Nephron (organoid): ENCODE measurements around the gene ZNF641.

Experiments used
- H3K27ac Mint-ChIP-seq, 3 experiments: 2 replicates each; pipeline ENCODE4 v1.8.0; 2020; ENCODE audit warnings: mixed read lengths in 3 of 3, mild to moderate bottlenecking in 2 of 3, moderate library complexity in 1 of 3
- H3K27me3 Mint-ChIP-seq: 2 replicates; pipeline ENCODE4 v1.8.0; 2021; ENCODE audit warnings: low read depth, mild to moderate bottlenecking, moderate library complexity, mixed read lengths
- H3K36me3 Mint-ChIP-seq: 2 replicates; pipeline ENCODE4 v1.8.0; 2020; ENCODE audit warnings: low read depth, mixed read lengths
- H3K4me1 Mint-ChIP-seq: 2 replicates; pipeline ENCODE4 v1.8.0; 2020; ENCODE audit warnings: mixed read lengths
- H3K4me3 Mint-ChIP-seq, 3 experiments: 2 replicates each; pipeline ENCODE4 v1.8.0; 2020; ENCODE audit warnings: mild to moderate bottlenecking in 3 of 3, mixed read lengths in 3 of 3, moderate library complexity in 2 of 3
- H3K9me3 Mint-ChIP-seq: 2 replicates; pipeline ENCODE4 v1.8.0; 2020; ENCODE audit warnings: mixed read lengths
- CTCF ChIP-seq, 3 experiments: fragments of 200-600 bp; sonication (generic); IDR thresholded peaks; one replicate each; pipeline ENCODE4 v1.5.0; 2021; ENCODE audit warnings: antibody characterized with exemption in 3 of 3; ENCODE audit not compliant: unreplicated experiment in 3 of 3

The ZNF641 gene

GRCh38 chr12:48356041-48356768 is 5.5 kb upstream of the ZNF641 start:
- no peaks in the 10 kb centered on the region for H3K9me3 Mint-ChIP-seq
- H3K36me3 Mint-ChIP-seq, result no peaks in the 10 kb centered on the region
- no peaks in the 10 kb centered on the region for H3K27me3 Mint-ChIP-seq
- H3K27ac Mint-ChIP-seq, result no peak overlapping the region
- H3K4me1 Mint-ChIP-seq, result no peaks in the 10 kb centered on the region
- H3K4me3 Mint-ChIP-seq, result no peak overlapping the region
- no peak for TF ChIP-seq CTCF (IDR thresholded peaks at IDR 0.05; ENCODE audit: unreplicated experiment in 3 of 3)

GRCh38 chr12:48352157-48352760 is 1.5 kb upstream of the ZNF641 start:
- Mint-ChIP-seq H3K9me3 (no peaks in the 10 kb centered on the region), H3K4me1 (peaks cover 15% of the 10 kb centered on the region), H3K27me3 (no peaks in the 10 kb centered on the region)

GRCh38 chr12:48351022-48351708 is 446 bp upstream of the ZNF641 start:
- TF ChIP-seq CTCF (IDR thresholded peaks at IDR 0.05; ENCODE audit: unreplicated experiment in 3 of 3), result no peak
- peaks cover 16% of the 10 kb centered on the region for H3K36me3 Mint-ChIP-seq
- peaks cover 15% of the 10 kb centered on the region for H3K4me1 Mint-ChIP-seq
- peak overlapping the region; percentile 91 to 97 (median 96) for H3K4me3 Mint-ChIP-seq
- H3K27me3 Mint-ChIP-seq, result no peaks in the 10 kb centered on the region
- H3K27ac Mint-ChIP-seq, result peak overlapping the region; percentile 91 to 94 (median 94)
- H3K9me3 Mint-ChIP-seq, result no peaks in the 10 kb centered on the region

More at GRCh38 chr12:48352157-48352760, 1.5 kb upstream of the ZNF641 start:
- Mint-ChIP-seq H3K4me3 (peak overlapping the region; percentile 18 to 54 (median 52)), H3K36me3 (peaks cover 5% of the 10 kb centered on the region), H3K27ac (peak overlapping the region in 1 of 3 experiments; percentile 91)
- TF ChIP-seq CTCF (IDR thresholded peaks at IDR 0.05; ENCODE audit: unreplicated experiment in 3 of 3), result no peak

- Mint-ChIP-seq H3K9me3 (no peaks in the 10 kb centered on the region), H3K36me3 (peaks cover 31% of the 10 kb centered on the region), H3K27ac (peak overlapping the region; percentile 81 to 97 (median 97)), H3K4me3 (peak overlapping the region; percentile 95 to 97 (median 97)), H3K27me3 (no peaks in the 10 kb centered on the region), H3K4me1 (peaks cover 15% of the 10 kb centered on the region)
- no peak for TF ChIP-seq CTCF (IDR thresholded peaks at IDR 0.05; ENCODE audit: unreplicated experiment in 3 of 3)
Observed at GRCh38 chr12:48349471-48349870, 1.2 kb downstream of the ZNF641 start.

GRCh38 chr12:48342980-48343379 is 7.7 kb downstream of the ZNF641 start:
- no peaks in the 10 kb centered on the region for H3K27me3 Mint-ChIP-seq
- no peak overlapping the region for H3K4me3 Mint-ChIP-seq
- peaks cover 67% of the 10 kb centered on the region for H3K36me3 Mint-ChIP-seq
- H3K4me1 Mint-ChIP-seq, result no peaks in the 10 kb centered on the region
- TF ChIP-seq CTCF (IDR thresholded peaks at IDR 0.05; ENCODE audit: unreplicated experiment in 3 of 3), result no peak
- H3K27ac Mint-ChIP-seq, result no peak overlapping the region
- no peaks in the 10 kb centered on the region for H3K9me3 Mint-ChIP-seq
